Fibroblast of lung (primary cell): ENCODE measurements around the gene STRN3. TPM values are rescaled to one million over a fixed set of nuclear protein-coding genes. Genes with fewer than 3 reads are reported as not detected.

Experiments
- DNase-seq, 2 donors: peaks; one replicate each; pipeline versions ENCODE4 v3.0.0 to v3.0.0-alpha.2; 2010; ENCODE audit warnings: low read depth in 2 of 2
- H2AFZ ChIP-seq: 2 replicates; pipeline ENCODE4 v1.5.1; 2012; ENCODE audit warnings: low read length, control low read depth, inconsistent platforms
- H3K27ac ChIP-seq: 2 replicates; pipeline ENCODE4 v1.5.1; 2011; ENCODE audit warnings: low read length, control low read depth; ENCODE audit not compliant: insufficient read depth
- H3K27me3 ChIP-seq: 2 replicates; pipeline ENCODE4 v1.5.1; 2011; ENCODE audit warnings: mild to moderate bottlenecking, low read length; ENCODE audit not compliant: control insufficient read depth, insufficient read depth
- H3K36me3 ChIP-seq: 2 replicates; pipeline ENCODE4 v1.5.1; 2011; ENCODE audit warnings: low read length; ENCODE audit not compliant: control insufficient read depth, insufficient read depth
- H3K4me1 ChIP-seq: 2 replicates; pipeline ENCODE4 v1.5.1; 2011; ENCODE audit warnings: low read length; ENCODE audit not compliant: control insufficient read depth, insufficient read depth; ENCODE audit errors: extremely low read depth
- H3K4me2 ChIP-seq: 2 replicates; pipeline ENCODE4 v1.5.1; 2011; ENCODE audit warnings: low read length, control low read depth; ENCODE audit not compliant: insufficient read depth; ENCODE audit errors: extremely low read depth
- H3K4me3 ChIP-seq, 4 experiments: fragments of 200-600 bp in 1 of 4; sonication (generic) in 1 of 4; replicated peaks in 1 of 4; 2 replicates each; pipeline ENCODE4 v1.5.1; 2011 to 2016; ENCODE audit warnings: low read length in 4 of 4, low read depth in 3 of 4, mild to moderate bottlenecking in 3 of 4, control low read depth in 2 of 4, inconsistent platforms in 1 of 4, mixed read lengths in 1 of 4; ENCODE audit not compliant: insufficient read depth in 1 of 4; ENCODE audit errors: control extremely low read depth in 1 of 4
- H3K79me2 ChIP-seq: 2 replicates; pipeline ENCODE4 v1.5.1; 2012; ENCODE audit warnings: mild to moderate bottlenecking, low read length, inconsistent platforms; ENCODE audit not compliant: control insufficient read depth, insufficient read depth
- H3K9ac ChIP-seq: 2 replicates; pipeline ENCODE4 v1.5.1; 2011; ENCODE audit warnings: mild to moderate bottlenecking, low read length, control low read depth; ENCODE audit not compliant: insufficient read depth
- H3K9me3 ChIP-seq: 2 replicates; pipeline ENCODE4 v1.5.1; 2012; ENCODE audit warnings: low read depth, low read length; ENCODE audit not compliant: control insufficient read depth, insufficient read depth
- H4K20me1 ChIP-seq: 2 replicates; pipeline ENCODE4 v1.5.1; 2011; ENCODE audit warnings: low read length; ENCODE audit not compliant: control insufficient read depth, insufficient read depth; ENCODE audit errors: extremely low read depth
- EZH2 ChIP-seq: IDR thresholded peaks from 2 replicates; pipeline ENCODE4 v1.5.1; 2012; ENCODE audit warnings: low read length, control low read depth, mild to moderate bottlenecking; ENCODE audit errors: missing control alignments
- polyA plus RNA-seq, 2 donors: library from polyadenylated mRNA; depleted of rRNA in 1 of 2; stranded (reverse) in 1 of 2; unstranded in 1 of 2; fragments of >200 nt; gene quantifications; 2 replicates each; pipeline ENCODE4 v1.2.1, GENCODE V29; 2011 to 2012; ENCODE audit warnings: missing spikeins in 1 of 2
- total RNA-seq: library from RNA; depleted of rRNA; stranded (reverse); fragments of >200 nt; gene quantifications from 2 replicates; pipeline ENCODE4 v1.2.1, GENCODE V29; 2014
- TF ChIP-seq, protein P1 (sequence below), 2 donors: IDR thresholded peaks in 1 of 2; conservative IDR thresholded peaks in 1 of 2; 1 replicate in 1 of 2; 2 replicates in 1 of 2; pipeline ENCODE4 v1.5.1; 2011 to 2012; ENCODE audit warnings: low read length in 2 of 2, control low read depth in 1 of 2, inconsistent platforms in 1 of 2, low read depth in 1 of 2, mild to moderate bottlenecking in 1 of 2

Gene STRN3
- total and polyA plus RNA-seq, 2 donors (not counting 1 experiment from before 2014, with no cell fraction given): 42.0 to 88.2 TPM

DNA sequence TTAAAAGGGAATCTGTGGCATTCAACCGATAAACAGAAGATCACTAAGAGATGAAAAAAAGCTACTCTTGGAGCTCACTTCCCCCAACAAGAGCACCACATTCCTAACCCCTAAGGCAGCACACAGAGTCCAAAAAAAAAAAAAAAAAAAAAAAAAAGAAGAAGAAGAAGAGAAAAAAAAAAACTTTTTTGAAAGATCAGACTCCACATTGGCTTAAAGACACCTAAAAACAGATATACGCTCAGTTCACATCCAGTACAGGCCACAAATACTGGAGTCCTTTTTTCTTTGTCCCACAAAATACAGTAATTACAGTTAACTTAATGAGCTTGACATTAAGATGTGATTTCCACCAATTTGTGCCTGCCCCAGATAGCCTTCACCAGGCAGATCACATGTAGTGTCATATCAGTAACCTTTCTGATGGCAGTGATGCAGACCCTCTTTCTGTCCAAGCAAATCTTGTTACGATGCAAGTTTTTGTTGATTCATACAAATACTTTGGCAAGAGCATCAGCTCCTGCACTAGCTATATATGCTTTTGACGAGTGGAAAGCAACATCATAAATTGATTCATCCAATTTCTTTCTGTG is 131.2 kb downstream of the STRN3 start:
- H4K20me1 ChIP-seq: no peaks in the 10 kb centered on the region
- H3K27ac ChIP-seq: no peak overlapping the region
- no peak overlapping the region for H3K4me3 ChIP-seq

DNA sequence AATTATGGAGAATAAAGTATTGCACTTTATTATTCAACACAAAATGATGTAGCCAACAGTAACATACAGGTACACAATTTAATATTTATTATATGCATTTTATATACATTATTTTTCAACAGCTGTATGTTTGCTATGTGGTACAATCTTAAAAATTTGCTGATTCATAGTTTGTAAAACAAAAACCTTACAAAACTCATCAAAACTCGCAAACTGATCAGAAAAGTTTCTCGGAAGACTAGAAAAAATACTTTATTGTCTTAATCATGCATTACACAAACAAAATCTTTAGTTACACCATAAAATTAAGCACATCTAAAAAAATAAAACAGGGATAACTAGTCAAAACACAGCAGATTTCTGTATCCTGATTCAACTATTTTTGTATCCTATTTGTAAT is 132.4 kb downstream of the STRN3 start:
- TF ChIP-seq, protein P1, sequence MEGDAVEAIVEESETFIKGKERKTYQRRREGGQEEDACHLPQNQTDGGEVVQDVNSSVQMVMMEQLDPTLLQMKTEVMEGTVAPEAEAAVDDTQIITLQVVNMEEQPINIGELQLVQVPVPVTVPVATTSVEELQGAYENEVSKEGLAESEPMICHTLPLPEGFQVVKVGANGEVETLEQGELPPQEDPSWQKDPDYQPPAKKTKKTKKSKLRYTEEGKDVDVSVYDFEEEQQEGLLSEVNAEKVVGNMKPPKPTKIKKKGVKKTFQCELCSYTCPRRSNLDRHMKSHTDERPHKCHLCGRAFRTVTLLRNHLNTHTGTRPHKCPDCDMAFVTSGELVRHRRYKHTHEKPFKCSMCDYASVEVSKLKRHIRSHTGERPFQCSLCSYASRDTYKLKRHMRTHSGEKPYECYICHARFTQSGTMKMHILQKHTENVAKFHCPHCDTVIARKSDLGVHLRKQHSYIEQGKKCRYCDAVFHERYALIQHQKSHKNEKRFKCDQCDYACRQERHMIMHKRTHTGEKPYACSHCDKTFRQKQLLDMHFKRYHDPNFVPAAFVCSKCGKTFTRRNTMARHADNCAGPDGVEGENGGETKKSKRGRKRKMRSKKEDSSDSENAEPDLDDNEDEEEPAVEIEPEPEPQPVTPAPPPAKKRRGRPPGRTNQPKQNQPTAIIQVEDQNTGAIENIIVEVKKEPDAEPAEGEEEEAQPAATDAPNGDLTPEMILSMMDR (conservative IDR thresholded peaks at IDR 0.05 in 1 of 2, IDR thresholded peaks at IDR 0.05 in 1 of 2; ENCODE audit: low read depth in 1 of 2, low read length in 2 of 2): no peak
- no peak for TF ChIP-seq EZH2
- no peak overlapping the region for H3K27ac ChIP-seq
- H3K36me3 ChIP-seq: peaks cover 3% of the 10 kb centered on the region
- H3K4me1 ChIP-seq: no peaks in the 10 kb centered on the region
- no peaks in the 10 kb centered on the region for H3K9me3 ChIP-seq
- H3K4me3 ChIP-seq: no peak overlapping the region
- no peak for DNase-seq
- H4K20me1 ChIP-seq: no peaks in the 10 kb centered on the region
- H3K9ac ChIP-seq: no peak overlapping the region
- no peak overlapping the region for H2AFZ ChIP-seq
- H3K27me3 ChIP-seq: no peaks in the 10 kb centered on the region
- no peak overlapping the region for H3K4me2 ChIP-seq
- no peaks in the 10 kb centered on the region for H3K79me2 ChIP-seq

More for the DNA sequence above, 131.2 kb downstream of the STRN3 start:
- TF ChIP-seq, protein P1 (conservative IDR thresholded peaks at IDR 0.05 in 1 of 2, IDR thresholded peaks at IDR 0.05 in 1 of 2; ENCODE audit: low read depth in 1 of 2, low read length in 2 of 2): no peak
- TF ChIP-seq EZH2: no peak
- no peak overlapping the region for H2AFZ ChIP-seq
- no peak overlapping the region for H3K4me2 ChIP-seq
- no peaks in the 10 kb centered on the region for H3K9me3 ChIP-seq
- H3K79me2 ChIP-seq: no peaks in the 10 kb centered on the region
- no peaks in the 10 kb centered on the region for H3K27me3 ChIP-seq
- H3K9ac ChIP-seq: no peak overlapping the region
- no peaks in the 10 kb centered on the region for H3K4me1 ChIP-seq
- no peak for DNase-seq
- H3K36me3 ChIP-seq: peaks cover 3% of the 10 kb centered on the region

DNA sequence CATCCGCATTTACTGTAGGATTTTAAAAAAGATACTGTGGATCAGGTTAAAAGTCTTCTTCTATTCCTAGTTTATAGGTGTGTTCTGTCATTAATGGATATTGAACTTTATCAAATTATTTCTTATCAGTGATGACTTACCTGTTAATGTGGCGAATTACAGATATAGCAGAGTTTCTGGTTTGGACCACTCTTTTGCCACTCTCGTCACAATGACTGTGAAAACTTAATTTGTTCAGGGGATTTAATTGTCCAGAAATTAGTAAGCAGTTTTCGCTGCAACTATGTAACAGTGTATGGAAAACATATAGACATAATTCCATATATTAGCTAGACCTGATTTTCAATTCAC is 137.0 kb downstream of the STRN3 start:
- Histone ChIP-seq H3K36me3 (no peaks in the 10 kb centered on the region), H3K4me2 (no peak overlapping the region), H3K4me1 (no peaks in the 10 kb centered on the region), H3K79me2 (no peaks in the 10 kb centered on the region), H3K27me3 (no peaks in the 10 kb centered on the region), H2AFZ (no peak overlapping the region), H3K9ac (no peak overlapping the region), H3K27ac (no peak overlapping the region), H3K4me3 (no peak overlapping the region), H4K20me1 (no peaks in the 10 kb centered on the region), H3K9me3 (no peaks in the 10 kb centered on the region)
- TF ChIP-seq EZH2: no peak
- TF ChIP-seq, protein P1 (conservative IDR thresholded peaks at IDR 0.05 in 1 of 2, IDR thresholded peaks at IDR 0.05 in 1 of 2; ENCODE audit: low read depth in 1 of 2, low read length in 2 of 2): no peak
- DNase-seq: no peak
